IMR-90 (cell line): ENCODE measurements around the gene STK40.

Experiments used
- CEBPB ChIP-seq: IDR thresholded peaks from 2 replicates; pipeline ENCODE4 v1.6.1; 2012; ENCODE audit warnings: low read depth, low read length, improper control_type of control experiment
- CTCF ChIP-seq: conservative IDR thresholded peaks from 2 replicates; pipeline ENCODE4 v1.5.1; 2012; ENCODE audit warnings: mild to moderate bottlenecking, low read depth, low read length, improper control_type of control experiment
- MAZ ChIP-seq: IDR thresholded peaks from 2 replicates; pipeline ENCODE4 v1.6.1; 2012; ENCODE audit warnings: low read depth, mild to moderate bottlenecking, low read length, improper control_type of control experiment, moderate library complexity, borderline replicate concordance
- POLR2A ChIP-seq: IDR thresholded peaks from 2 replicates; pipeline ENCODE4 v1.6.1; 2012; ENCODE audit warnings: mild to moderate bottlenecking, low read depth, low read length
- RCOR1 ChIP-seq: IDR thresholded peaks from 2 replicates; pipeline ENCODE4 v1.6.1; 2012; ENCODE audit warnings: mild to moderate bottlenecking, low read length, improper control_type of control experiment; ENCODE audit not compliant: insufficient replicate concordance
- RFX5 ChIP-seq: IDR thresholded peaks from 2 replicates; pipeline ENCODE4 v1.8.0; 2012; ENCODE audit warnings: low read depth, mild to moderate bottlenecking, low read length, moderate library complexity

- TF ChIP-seq CTCF (no peak), RCOR1 (no peak), POLR2A (no peak), CEBPB (no peak), MAZ (no peak), RFX5 (no peak)
Observed at GRCh38 chr1:36309397-36309796, 76.3 kb downstream of the STK40 start.
